Measurements from ENCODE around the gene AMIGO2. TPM values are rescaled to one million over a fixed set of nuclear protein-coding genes. Genes with fewer than 3 reads are reported as not detected.

Gene AMIGO2
- total RNA-seq, 1 experiment from 2014 or later = 8.6 TPM

DNA sequence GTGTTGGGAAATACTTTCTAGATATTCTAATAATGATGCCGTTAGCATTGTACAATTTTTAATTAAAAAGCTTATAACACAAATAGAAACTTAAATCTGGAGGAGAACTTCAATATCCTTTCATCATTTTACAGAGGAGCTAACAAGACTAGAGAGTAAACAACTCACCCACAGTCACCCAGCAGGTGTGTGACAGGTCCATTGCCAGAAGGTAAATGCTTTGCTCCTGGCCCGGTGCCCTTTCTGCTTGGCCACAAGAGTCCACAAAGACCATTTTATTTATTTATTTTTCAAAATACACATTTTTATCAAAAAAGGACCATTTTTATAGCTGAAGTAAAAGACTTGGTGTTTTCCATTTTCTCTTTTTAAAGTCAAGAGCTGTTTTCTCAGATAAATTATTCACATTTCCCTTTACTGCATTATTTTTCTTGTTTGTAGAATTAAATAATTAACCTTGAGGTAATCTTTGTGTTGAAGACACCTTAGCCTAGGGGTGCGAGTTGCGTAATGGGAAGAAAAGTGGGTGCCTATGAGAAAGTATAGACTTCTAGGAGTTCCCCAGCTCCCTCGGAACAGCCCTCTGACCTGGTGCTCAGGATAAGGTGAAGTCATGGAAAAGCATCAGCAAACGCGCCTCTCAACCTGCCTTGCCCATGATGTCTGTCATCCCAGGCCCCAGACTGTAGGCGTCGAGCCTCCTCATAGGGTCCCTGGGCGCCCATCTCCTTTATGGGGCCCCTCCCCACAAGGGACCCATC lies 26.3 kb upstream of the AMIGO2 start:
- Histone ChIP-seq H2AFZ (ENCODE audit: low read length) (no peak overlapping the region), H2BK15ac (ENCODE audit: low read depth, low read length) (no peak overlapping the region), H3K23me2 (ENCODE audit: insufficient read length, low read depth, low read length, poor library complexity, severe bottlenecking) (no peaks in the 10 kb centered on the region), H4K20me1 (ENCODE audit: control insufficient read depth, insufficient read depth, insufficient read length) (no peaks in the 10 kb centered on the region), H2BK5ac (ENCODE audit: insufficient read length, low read length) (no peak overlapping the region), H4K91ac (ENCODE audit: insufficient read length, low read depth, low read length) (no peak overlapping the region), H2AK5ac (ENCODE audit: insufficient read length, low read length) (no peak overlapping the region), H3K18ac (ENCODE audit: insufficient read length, low read depth, low read length) (no peak overlapping the region), H2BK120ac (ENCODE audit: low read depth, low read length, poor library complexity, severe bottlenecking) (no peak overlapping the region), H3K27ac (ENCODE audit: insufficient read length, low read depth, low read length) (no peak overlapping the region), H3K4me2 (ENCODE audit: insufficient read depth, insufficient read length, low read length) (no peak overlapping the region), H4K5ac (ENCODE audit: insufficient read length, low read depth, low read length) (no peak overlapping the region), H2BK20ac (ENCODE audit: low read depth, low read length, poor library complexity, severe bottlenecking) (no peak overlapping the region), H3K9ac (ENCODE audit: extremely low read depth, insufficient read length, low read length) (no peak overlapping the region), H3K56ac (ENCODE audit: insufficient read length, low read depth, low read length) (no peak overlapping the region), H3K23ac (ENCODE audit: insufficient read length, low read depth, low read length) (no peak overlapping the region), H3K79me2 (ENCODE audit: insufficient read depth, low read length) (no peaks in the 10 kb centered on the region), H3K27me3 (ENCODE audit: insufficient read depth, low read length) (no peaks in the 10 kb centered on the region), H3K4ac (ENCODE audit: low read depth, low read length) (no peak overlapping the region), H3K9me3 (ENCODE audit: control insufficient read depth, low read depth, low read length) (no peaks in the 10 kb centered on the region), H3K79me1 (ENCODE audit: insufficient read depth, low read depth, low read length, poor library complexity, severe bottlenecking) (no peaks in the 10 kb centered on the region), H3K4me1 (ENCODE audit: insufficient read depth, low read length) (no peaks in the 10 kb centered on the region), H2BK12ac (ENCODE audit: insufficient read length, low read depth, low read length) (no peak overlapping the region), H4K8ac (replicated peaks; ENCODE audit: insufficient read length, low read depth, low read length) (no peak overlapping the region), H3K14ac (ENCODE audit: insufficient read depth, low read length) (no peak overlapping the region), H3T11ph (ENCODE audit: low read length) (no peak overlapping the region)
- WGBS (ENCODE audit: extremely low coverage, insufficient read length, low lambda C conversion rate) = no CpG with 5 or more reads among the region's 10 CpGs
- H3K9me3 Mint-ChIP-seq = no peaks in the 10 kb centered on the region
- H3K27ac Mint-ChIP-seq = no peak overlapping the region
- H3K36me3 Mint-ChIP-seq (ENCODE audit: insufficient read depth in 1 of 3, low read depth in 3 of 3) = no peaks in the 10 kb centered on the region
- H3K27me3 Mint-ChIP-seq (ENCODE audit: low read depth) = no peaks in the 10 kb centered on the region
- peaks cover 0 to 3% of the 10 kb centered on the region in 2 experiments; a peak in 2 of 4 replicates for H3K4me1 Mint-ChIP-seq
- TF ChIP-seq, protein P1, sequence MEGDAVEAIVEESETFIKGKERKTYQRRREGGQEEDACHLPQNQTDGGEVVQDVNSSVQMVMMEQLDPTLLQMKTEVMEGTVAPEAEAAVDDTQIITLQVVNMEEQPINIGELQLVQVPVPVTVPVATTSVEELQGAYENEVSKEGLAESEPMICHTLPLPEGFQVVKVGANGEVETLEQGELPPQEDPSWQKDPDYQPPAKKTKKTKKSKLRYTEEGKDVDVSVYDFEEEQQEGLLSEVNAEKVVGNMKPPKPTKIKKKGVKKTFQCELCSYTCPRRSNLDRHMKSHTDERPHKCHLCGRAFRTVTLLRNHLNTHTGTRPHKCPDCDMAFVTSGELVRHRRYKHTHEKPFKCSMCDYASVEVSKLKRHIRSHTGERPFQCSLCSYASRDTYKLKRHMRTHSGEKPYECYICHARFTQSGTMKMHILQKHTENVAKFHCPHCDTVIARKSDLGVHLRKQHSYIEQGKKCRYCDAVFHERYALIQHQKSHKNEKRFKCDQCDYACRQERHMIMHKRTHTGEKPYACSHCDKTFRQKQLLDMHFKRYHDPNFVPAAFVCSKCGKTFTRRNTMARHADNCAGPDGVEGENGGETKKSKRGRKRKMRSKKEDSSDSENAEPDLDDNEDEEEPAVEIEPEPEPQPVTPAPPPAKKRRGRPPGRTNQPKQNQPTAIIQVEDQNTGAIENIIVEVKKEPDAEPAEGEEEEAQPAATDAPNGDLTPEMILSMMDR (conservative IDR thresholded peaks at IDR 0.05) = no peak
- no peak overlapping the region for H3K4me3 Mint-ChIP-seq
- DNase-seq = no peak
